Astrocyte (in vitro differentiated cells and primary cell): Measurements from ENCODE around the gene IER5L. TPM values are rescaled to one million over a fixed set of nuclear protein-coding genes. Genes with fewer than 3 reads are reported as not detected.

ENCODE experiments used
- DNase-seq: peaks from one replicate; pipeline ENCODE4 v3.0.0-alpha.2; 2010; ENCODE audit warnings: low read depth
- FAIRE-seq: peaks from 2 replicates; lab custom pipeline; 2011; peaks lifted over from hg19 to GRCh38; lab: Jason Lieb, UNC
- H2AFZ ChIP-seq: 2 replicates; pipeline ENCODE4 v1.6.0; 2012; ENCODE audit warnings: low read depth, low read length, inconsistent platforms
- H3K27ac ChIP-seq: 2 replicates; pipeline ENCODE4 v1.5.1; 2011; ENCODE audit warnings: low read depth, low read length, inconsistent platforms
- H3K27me3 ChIP-seq: 2 replicates; pipeline ENCODE4 v1.6.0; 2011; ENCODE audit warnings: low read length, inconsistent platforms; ENCODE audit not compliant: insufficient read depth
- H3K36me3 ChIP-seq: 2 replicates; pipeline ENCODE4 v1.5.1; 2011; ENCODE audit warnings: low read length, inconsistent platforms; ENCODE audit not compliant: insufficient read depth
- H3K4me1 ChIP-seq: 2 replicates; pipeline ENCODE4 v1.5.1; 2011; ENCODE audit warnings: low read length, inconsistent platforms; ENCODE audit not compliant: insufficient read depth
- H3K4me2 ChIP-seq: 2 replicates; pipeline ENCODE4 v1.6.0; 2012; ENCODE audit warnings: low read length, inconsistent platforms
- H3K4me3 ChIP-seq: 2 replicates; pipeline ENCODE4 v1.5.1; 2011; ENCODE audit warnings: low read depth, mild to moderate bottlenecking, low read length, inconsistent platforms; ENCODE audit not compliant: insufficient read depth
- H3K79me2 ChIP-seq: 2 replicates; pipeline ENCODE4 v1.6.0; 2012; ENCODE audit warnings: mild to moderate bottlenecking, low read length, inconsistent platforms; ENCODE audit not compliant: insufficient read depth
- H3K9ac ChIP-seq: 2 replicates; pipeline ENCODE4 v1.6.0; 2012; ENCODE audit warnings: mild to moderate bottlenecking, low read length, inconsistent platforms
- H3K9me3 ChIP-seq: 2 replicates; pipeline ENCODE4 v1.5.1; 2012; ENCODE audit warnings: low read depth, mild to moderate bottlenecking, low read length, inconsistent platforms; ENCODE audit not compliant: insufficient read depth
- H4K20me1 ChIP-seq: 2 replicates; pipeline ENCODE4 v1.6.0; 2012; ENCODE audit warnings: low read length, inconsistent platforms; ENCODE audit not compliant: insufficient read depth
- H3K27ac Mint-ChIP-seq: one replicate; pipeline ENCODE4 v1.8.0; 2021; ENCODE audit warnings: mild to moderate bottlenecking, mixed read lengths; ENCODE audit not compliant: unreplicated experiment
- H3K27me3 Mint-ChIP-seq: one replicate; pipeline ENCODE4 v1.8.0; 2021; ENCODE audit warnings: low read depth, mixed read lengths; ENCODE audit not compliant: unreplicated experiment
- H3K36me3 Mint-ChIP-seq: one replicate; pipeline ENCODE4 v1.8.0; 2021; ENCODE audit warnings: low read depth, mixed read lengths; ENCODE audit not compliant: unreplicated experiment
- H3K4me1 Mint-ChIP-seq: one replicate; pipeline ENCODE4 v1.8.0; 2021; ENCODE audit warnings: low read depth, mixed read lengths; ENCODE audit not compliant: unreplicated experiment
- H3K4me3 Mint-ChIP-seq: one replicate; pipeline ENCODE4 v1.8.0; 2021; ENCODE audit warnings: mild to moderate bottlenecking, moderate library complexity, mixed read lengths; ENCODE audit not compliant: unreplicated experiment
- H3K9me3 Mint-ChIP-seq: one replicate; pipeline ENCODE4 v1.8.0; 2021; ENCODE audit warnings: mild to moderate bottlenecking, mixed read lengths; ENCODE audit not compliant: unreplicated experiment
- EZH2 ChIP-seq: IDR thresholded peaks from 2 replicates; pipeline ENCODE4 v1.6.1; 2012; ENCODE audit warnings: mild to moderate bottlenecking, low read length, inconsistent platforms; ENCODE audit not compliant: insufficient read depth
- total RNA-seq: library from RNA; stranded (reverse); gene quantifications from 2 replicates; pipeline ENCODE4 v1.2.1, GENCODE V29; 2021
- TF ChIP-seq, protein P1 (sequence below): IDR thresholded peaks from 2 replicates; pipeline ENCODE4 v1.5.1; 2011; ENCODE audit warnings: low read depth, mild to moderate bottlenecking, inconsistent platforms, low read length, moderate library complexity; ENCODE audit not compliant: insufficient read depth

The IER5L gene
- total RNA-seq, 1 donor from 2014 or later: 47.0 TPM

DNA sequence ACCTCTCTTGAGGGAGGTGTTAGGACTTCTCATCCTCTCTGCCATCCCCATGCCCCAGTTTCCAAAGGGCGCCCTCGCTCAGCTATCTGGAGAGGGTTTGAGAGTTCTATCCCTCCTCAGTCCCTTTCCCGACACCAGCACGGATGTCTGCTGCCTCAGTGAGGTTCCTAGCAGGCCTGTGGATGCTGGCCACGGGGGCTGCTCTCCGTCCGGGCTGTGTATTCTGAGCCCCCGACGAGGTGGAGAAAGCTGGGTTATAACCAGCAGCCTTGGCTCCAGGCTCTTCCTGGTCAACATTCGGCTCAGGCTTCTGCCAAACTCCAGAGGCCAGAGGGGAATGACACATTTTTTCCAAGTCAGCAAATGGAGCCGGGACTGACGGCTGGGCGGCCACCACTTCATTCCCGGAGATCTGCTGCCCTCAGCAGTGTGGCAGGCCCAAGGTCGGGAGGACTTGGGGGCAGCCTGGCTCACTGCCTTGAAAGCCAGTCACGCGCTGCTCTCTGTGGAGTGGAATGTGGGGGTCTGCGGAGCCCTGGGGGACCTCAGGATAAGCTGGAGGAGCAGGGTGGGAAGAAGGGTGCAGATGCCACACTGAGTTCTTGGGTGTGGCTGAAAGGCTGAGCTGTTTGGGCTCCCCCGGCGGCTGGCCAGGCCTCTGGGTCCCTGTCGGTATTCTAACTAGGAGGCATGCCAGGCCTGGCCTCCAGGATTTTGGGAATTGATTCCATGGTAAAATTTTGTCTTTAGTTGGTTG, 39.4 kb downstream of the IER5L start:
- Mint-ChIP-seq H3K27ac (peak overlapping the region; percentile 99), H3K27me3 (no peaks in the 10 kb centered on the region), H3K4me3 (peak overlapping the region; percentile 72), H3K9me3 (no peaks in the 10 kb centered on the region), H3K36me3 (peaks cover 4% of the 10 kb centered on the region), H3K4me1 (peaks cover 43% of the 10 kb centered on the region)
- H3K4me2 ChIP-seq: peak overlapping the region; percentile 88
- FAIRE-seq (no peak), DNase-seq (peak; percentile 50)
- H3K27me3 ChIP-seq: no peaks in the 10 kb centered on the region
- no peak overlapping the region for H3K4me3 ChIP-seq
- H3K36me3 ChIP-seq: peaks cover 3% of the 10 kb centered on the region
- no peak for TF ChIP-seq EZH2
- TF ChIP-seq, protein P1, sequence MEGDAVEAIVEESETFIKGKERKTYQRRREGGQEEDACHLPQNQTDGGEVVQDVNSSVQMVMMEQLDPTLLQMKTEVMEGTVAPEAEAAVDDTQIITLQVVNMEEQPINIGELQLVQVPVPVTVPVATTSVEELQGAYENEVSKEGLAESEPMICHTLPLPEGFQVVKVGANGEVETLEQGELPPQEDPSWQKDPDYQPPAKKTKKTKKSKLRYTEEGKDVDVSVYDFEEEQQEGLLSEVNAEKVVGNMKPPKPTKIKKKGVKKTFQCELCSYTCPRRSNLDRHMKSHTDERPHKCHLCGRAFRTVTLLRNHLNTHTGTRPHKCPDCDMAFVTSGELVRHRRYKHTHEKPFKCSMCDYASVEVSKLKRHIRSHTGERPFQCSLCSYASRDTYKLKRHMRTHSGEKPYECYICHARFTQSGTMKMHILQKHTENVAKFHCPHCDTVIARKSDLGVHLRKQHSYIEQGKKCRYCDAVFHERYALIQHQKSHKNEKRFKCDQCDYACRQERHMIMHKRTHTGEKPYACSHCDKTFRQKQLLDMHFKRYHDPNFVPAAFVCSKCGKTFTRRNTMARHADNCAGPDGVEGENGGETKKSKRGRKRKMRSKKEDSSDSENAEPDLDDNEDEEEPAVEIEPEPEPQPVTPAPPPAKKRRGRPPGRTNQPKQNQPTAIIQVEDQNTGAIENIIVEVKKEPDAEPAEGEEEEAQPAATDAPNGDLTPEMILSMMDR: no peak
- peak overlapping the region; percentile 97 for H3K9ac ChIP-seq
- H3K79me2 ChIP-seq: peaks cover 19% of the 10 kb centered on the region
- H4K20me1 ChIP-seq: no peaks in the 10 kb centered on the region
- peak overlapping the region; percentile 48 for H2AFZ ChIP-seq
- no peaks in the 10 kb centered on the region for H3K9me3 ChIP-seq
- H3K27ac ChIP-seq: peak overlapping the region; percentile 100
- H3K4me1 ChIP-seq: peaks cover 54% of the 10 kb centered on the region

DNA sequence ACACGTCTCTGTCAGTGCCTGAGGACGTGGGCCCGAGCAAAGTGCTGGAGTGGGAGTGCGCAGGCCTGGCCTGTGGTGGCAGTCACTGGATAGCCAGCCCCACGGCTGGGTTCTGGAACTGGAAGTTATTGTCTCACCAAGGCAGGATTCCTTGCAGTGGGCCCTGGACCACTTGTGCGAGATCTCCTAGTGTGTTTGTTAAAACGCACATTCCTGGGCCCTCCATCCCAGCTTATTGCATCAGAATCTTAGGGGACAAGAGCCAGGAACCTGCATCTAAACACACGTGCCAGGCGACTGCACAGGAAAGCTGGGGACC, 40.0 kb downstream of the IER5L start:
- H2AFZ ChIP-seq: no peak overlapping the region
- H3K9ac ChIP-seq: peak overlapping the region; percentile 97

More for the DNA sequence above, 40.0 kb downstream of the IER5L start:
- peak overlapping the region; percentile 5 for H3K27ac Mint-ChIP-seq
- H3K4me1 Mint-ChIP-seq: peaks cover 42% of the 10 kb centered on the region
- Histone ChIP-seq H3K27ac (no peak overlapping the region), H3K36me3 (peaks cover 3% of the 10 kb centered on the region), H3K4me3 (no peak overlapping the region), H3K4me1 (peaks cover 48% of the 10 kb centered on the region), H3K9me3 (no peaks in the 10 kb centered on the region), H4K20me1 (no peaks in the 10 kb centered on the region), H3K79me2 (peaks cover 13% of the 10 kb centered on the region), H3K4me2 (no peak overlapping the region), H3K27me3 (no peaks in the 10 kb centered on the region)
- peaks cover 5% of the 10 kb centered on the region for H3K36me3 Mint-ChIP-seq
- H3K4me3 Mint-ChIP-seq: no peak overlapping the region
- FAIRE-seq (no peak), DNase-seq (no peak)
- TF ChIP-seq, protein P1: no peak
- no peak for TF ChIP-seq EZH2
- H3K27me3 Mint-ChIP-seq: no peaks in the 10 kb centered on the region
- no peaks in the 10 kb centered on the region for H3K9me3 Mint-ChIP-seq
